ENCODE measurements around the gene STEAP2. TPM values are rescaled to one million over a fixed set of nuclear protein-coding genes. Genes with fewer than 3 reads are reported as not detected.

Gene STEAP2
- not detected in 2 replicates for total RNA-seq

DNA sequence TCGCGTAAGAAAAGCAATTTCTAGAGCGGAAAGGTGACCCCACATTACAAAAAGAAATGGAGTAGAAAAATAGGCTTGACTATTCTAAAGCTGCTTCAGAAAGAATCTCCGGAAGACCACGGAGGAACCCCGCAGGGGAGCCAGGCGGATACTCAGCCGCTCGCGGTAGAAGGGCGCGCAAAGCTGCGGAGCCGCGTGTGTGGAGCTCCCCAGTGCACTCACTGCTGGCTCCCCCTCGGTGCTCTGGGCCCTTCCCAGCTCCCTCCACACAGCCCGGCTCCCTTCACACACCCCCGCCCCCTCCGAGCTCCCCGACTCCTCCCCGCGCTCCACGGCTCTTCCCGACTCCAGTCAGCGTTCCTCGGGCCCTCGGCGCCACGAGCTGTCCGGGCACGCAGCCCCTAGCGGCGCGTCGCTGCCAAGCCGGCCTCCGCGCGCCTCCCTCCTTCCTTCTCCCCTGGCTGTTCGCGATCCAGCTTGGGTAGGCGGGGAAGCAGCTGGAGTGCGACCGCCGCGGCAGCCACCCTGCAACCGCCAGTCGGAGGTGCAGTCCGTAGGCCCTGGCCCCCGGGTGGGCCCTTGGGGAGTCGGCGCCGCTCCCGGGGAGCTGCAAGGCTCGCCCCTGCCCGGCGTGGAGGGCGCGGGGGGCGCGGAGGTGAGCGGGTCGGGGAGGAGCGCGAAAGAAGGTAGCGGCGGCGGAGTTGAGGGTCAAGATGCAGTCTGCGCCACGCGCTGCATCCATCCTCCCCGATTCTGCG lies at the start of gene STEAP2:
Gene STEAP2, plus strand, starts transcription at position 350 of the 758 bp plus-strand sequence. CDS start 13,343 bp downstream, outside the sequence.
- DNase-seq (ENCODE audit: low spot score): no peak
- H3K27ac Mint-ChIP-seq: no peak within 1 kb of the TSS
- H3K36me3 Mint-ChIP-seq (ENCODE audit: low read depth): no peaks in the 10 kb centered on the region
- intact Hi-C loops (cut with micrococcal nuclease): no loop called here
- H3K4me3 Mint-ChIP-seq (ENCODE audit: low read depth): no peak within 1 kb of the TSS
- H3K9me3 Mint-ChIP-seq: no peaks in the 10 kb centered on the region
- H3K4me1 Mint-ChIP-seq (ENCODE audit: low read depth): no peaks in the 10 kb centered on the region
- H3K27me3 Mint-ChIP-seq (ENCODE audit: low read depth): peaks cover 27% of the 10 kb centered on the region

DNA sequence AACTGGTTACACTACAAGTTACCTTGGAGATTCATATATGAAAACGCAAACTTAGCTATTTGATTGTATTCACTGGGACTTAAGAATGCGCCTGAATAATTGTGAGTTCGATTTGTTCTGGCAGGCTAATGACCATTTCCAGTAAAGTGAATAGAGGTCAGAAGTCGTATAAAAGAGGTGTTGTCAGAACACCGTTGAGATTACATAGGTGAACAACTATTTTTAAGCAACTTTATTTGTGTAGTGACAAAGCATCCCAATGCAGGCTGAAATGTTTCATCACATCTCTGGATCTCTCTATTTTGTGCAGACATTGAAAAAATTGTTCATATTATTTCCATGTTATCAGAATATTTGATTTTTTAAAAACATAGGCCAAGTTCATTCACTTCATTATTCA lies 48.0 kb upstream of the STEAP2 start:
- no peaks in the 10 kb centered on the region for H3K4me1 Mint-ChIP-seq (ENCODE audit: low read depth)
- no peaks in the 10 kb centered on the region for H3K9me3 Mint-ChIP-seq
- no peak overlapping the region for H3K27ac Mint-ChIP-seq
- no peaks in the 10 kb centered on the region for H3K36me3 Mint-ChIP-seq (ENCODE audit: low read depth)
- intact Hi-C loops (cut with micrococcal nuclease): no loop called here
- H3K4me3 Mint-ChIP-seq (ENCODE audit: low read depth): no peak overlapping the region
- no peak for DNase-seq (ENCODE audit: low spot score)
- peaks cover 14% of the 10 kb centered on the region for H3K27me3 Mint-ChIP-seq (ENCODE audit: low read depth)

DNA sequence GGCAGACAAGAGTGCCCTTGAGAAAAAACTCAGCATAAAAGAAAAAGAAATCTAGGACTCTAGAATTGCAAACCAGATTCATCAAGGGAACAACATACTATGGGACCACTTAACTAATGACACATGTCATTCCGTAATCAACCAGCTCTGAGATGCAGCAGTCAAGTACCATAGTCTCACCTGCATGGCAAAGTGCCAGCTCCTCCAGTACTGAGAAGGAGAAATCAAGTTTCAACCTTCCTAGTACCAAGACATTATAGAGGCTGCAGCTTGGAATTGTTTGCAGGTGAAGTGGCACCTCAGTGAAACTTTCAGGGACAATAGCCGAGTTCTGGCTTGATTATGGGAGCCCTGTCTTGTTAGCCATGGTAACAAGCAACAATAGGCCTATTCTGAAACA lies 45.8 kb upstream of the STEAP2 start:
- H3K36me3 Mint-ChIP-seq (ENCODE audit: low read depth): no peaks in the 10 kb centered on the region
- H3K9me3 Mint-ChIP-seq: peaks cover 4% of the 10 kb centered on the region
- no peak overlapping the region for H3K27ac Mint-ChIP-seq
- intact Hi-C loops (cut with micrococcal nuclease): no loop called here
- peaks cover 14% of the 10 kb centered on the region for H3K27me3 Mint-ChIP-seq (ENCODE audit: low read depth)
- no peaks in the 10 kb centered on the region for H3K4me1 Mint-ChIP-seq (ENCODE audit: low read depth)
- no peak for DNase-seq (ENCODE audit: low spot score)
- no peak overlapping the region for H3K4me3 Mint-ChIP-seq (ENCODE audit: low read depth)

DNA sequence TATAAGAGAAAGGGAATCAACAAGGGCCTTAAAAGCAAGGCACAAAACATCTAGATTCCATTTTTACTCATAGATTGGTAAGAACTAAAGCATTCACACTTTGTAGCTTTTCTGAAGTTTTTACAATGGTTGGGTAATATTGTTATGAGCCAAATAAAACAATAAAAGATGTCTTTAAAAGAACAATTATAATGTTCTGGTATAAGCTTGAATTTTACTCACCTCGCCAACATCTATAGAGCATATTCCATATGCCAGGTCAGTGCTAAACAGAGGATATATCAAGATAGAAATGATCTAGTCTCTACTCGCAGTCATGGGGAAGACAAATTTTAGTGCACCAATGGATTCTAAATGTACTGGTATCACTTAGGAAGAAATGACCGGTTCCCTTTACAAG lies 45.4 kb upstream of the STEAP2 start:
- Mint-ChIP-seq H3K4me1 (ENCODE audit: low read depth) (no peaks in the 10 kb centered on the region), H3K9me3 (peaks cover 8% of the 10 kb centered on the region), H3K4me3 (ENCODE audit: low read depth) (no peak overlapping the region), H3K27ac (no peak overlapping the region), H3K27me3 (ENCODE audit: low read depth) (peaks cover 14% of the 10 kb centered on the region), H3K36me3 (ENCODE audit: low read depth) (no peaks in the 10 kb centered on the region)
- intact Hi-C loops (cut with micrococcal nuclease): no loop called here
- DNase-seq (ENCODE audit: low spot score): no peak

DNA sequence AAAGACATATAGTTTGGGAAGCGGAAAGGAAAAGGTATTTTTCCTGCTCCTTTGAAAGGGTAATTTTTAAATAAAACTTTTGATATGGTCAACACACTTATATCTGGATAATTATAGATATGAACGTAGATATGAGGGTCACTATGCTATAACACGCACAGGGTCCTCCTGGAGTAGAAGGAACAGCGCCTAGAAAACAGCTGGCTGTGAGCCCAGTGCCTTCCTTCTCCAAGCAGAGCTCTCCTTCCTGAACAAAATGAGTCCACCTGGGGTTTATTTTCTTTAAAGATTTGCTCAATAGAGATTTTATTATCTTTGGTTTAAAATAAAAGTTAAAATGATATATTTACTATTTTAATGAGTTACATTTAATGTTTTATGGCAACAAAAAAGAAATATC lies 44.2 kb upstream of the STEAP2 start:
- Mint-ChIP-seq H3K27me3 (ENCODE audit: low read depth) (peaks cover 17% of the 10 kb centered on the region), H3K4me1 (ENCODE audit: low read depth) (no peaks in the 10 kb centered on the region), H3K9me3 (peaks cover 18% of the 10 kb centered on the region), H3K4me3 (ENCODE audit: low read depth) (no peak overlapping the region), H3K27ac (no peak overlapping the region), H3K36me3 (ENCODE audit: low read depth) (no peaks in the 10 kb centered on the region)
- intact Hi-C loops (cut with micrococcal nuclease): no loop called here
- DNase-seq (ENCODE audit: low spot score): no peak

DNA sequence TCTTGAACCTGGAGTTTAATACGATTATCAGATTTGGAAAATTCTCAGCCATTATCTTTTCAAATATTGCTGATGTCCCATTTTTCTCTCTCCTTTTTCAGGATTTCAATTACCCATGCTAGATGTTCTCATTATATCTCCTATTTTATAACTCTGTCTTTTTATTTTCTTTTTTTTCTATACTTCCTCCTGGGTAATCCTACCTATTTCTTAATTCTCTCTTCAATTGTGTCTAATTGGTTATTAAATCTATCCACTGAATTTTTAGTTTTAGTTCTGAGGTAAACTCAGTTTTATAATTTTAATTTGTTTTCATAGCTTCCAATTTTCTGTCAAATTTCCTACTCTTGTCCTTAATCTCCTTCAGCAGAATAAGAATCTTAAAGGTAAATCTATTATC lies 41.6 kb upstream of the STEAP2 start:
- Mint-ChIP-seq H3K36me3 (ENCODE audit: low read depth) (no peaks in the 10 kb centered on the region), H3K4me1 (ENCODE audit: low read depth) (peaks cover 7% of the 10 kb centered on the region), H3K4me3 (ENCODE audit: low read depth) (no peak overlapping the region), H3K27ac (no peak overlapping the region), H3K9me3 (peaks cover 18% of the 10 kb centered on the region), H3K27me3 (ENCODE audit: low read depth) (peaks cover 11% of the 10 kb centered on the region)
- DNase-seq (ENCODE audit: low spot score): no peak
- intact Hi-C loops (cut with micrococcal nuclease): no loop called here

DNA sequence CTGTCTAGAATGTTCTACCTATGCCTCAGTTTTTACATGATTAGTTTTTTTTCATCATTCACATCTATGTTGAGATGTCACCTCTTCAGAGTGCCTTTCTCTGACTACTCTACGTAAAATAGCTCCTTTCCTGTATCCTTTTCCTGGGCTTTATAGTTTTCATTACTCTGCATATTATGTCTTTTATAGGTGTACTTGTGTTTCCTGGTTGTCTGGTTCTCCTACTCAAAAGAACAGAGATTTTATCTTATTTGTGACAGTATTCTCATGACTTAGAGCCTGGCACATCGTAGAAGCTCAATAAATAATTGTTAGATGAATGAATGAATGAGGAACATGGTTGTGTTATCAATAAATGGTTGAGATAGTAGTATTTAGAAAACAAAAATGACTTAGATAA lies 39.4 kb upstream of the STEAP2 start:
- intact Hi-C loops (cut with micrococcal nuclease): no loop called here
- no peak overlapping the region for H3K27ac Mint-ChIP-seq

DNA sequence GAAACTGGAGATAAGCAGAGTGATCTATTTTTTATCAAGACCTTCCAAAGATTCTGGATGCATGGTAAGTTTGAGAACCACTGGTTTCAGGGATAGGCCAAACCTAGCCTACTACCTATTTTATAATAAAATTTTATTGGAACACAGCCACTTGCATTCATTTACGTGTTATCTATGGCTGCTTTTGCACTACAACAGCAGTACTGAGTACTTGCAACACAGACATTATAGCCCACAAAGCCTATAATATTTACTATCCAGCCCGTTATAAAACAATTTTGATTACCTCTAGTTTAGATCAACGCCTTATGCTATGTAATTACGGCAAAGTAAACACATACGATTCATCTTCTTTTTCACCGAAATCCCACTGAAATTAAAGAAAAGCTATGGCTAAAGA lies 38.9 kb upstream of the STEAP2 start:
- no peak overlapping the region for H3K27ac Mint-ChIP-seq
- H3K4me3 Mint-ChIP-seq (ENCODE audit: low read depth): no peak overlapping the region
- peaks cover 4% of the 10 kb centered on the region for H3K27me3 Mint-ChIP-seq (ENCODE audit: low read depth)
- intact Hi-C loops (cut with micrococcal nuclease): no loop called here
- no peak for DNase-seq (ENCODE audit: low spot score)
- no peaks in the 10 kb centered on the region for H3K36me3 Mint-ChIP-seq (ENCODE audit: low read depth)
- peaks cover 23% of the 10 kb centered on the region for H3K9me3 Mint-ChIP-seq
- peaks cover 7% of the 10 kb centered on the region for H3K4me1 Mint-ChIP-seq (ENCODE audit: low read depth)

More for the DNA sequence above, 39.4 kb upstream of the STEAP2 start:
- DNase-seq (ENCODE audit: low spot score): no peak
- no peak overlapping the region for H3K4me3 Mint-ChIP-seq (ENCODE audit: low read depth)
- peaks cover 4% of the 10 kb centered on the region for H3K27me3 Mint-ChIP-seq (ENCODE audit: low read depth)
- peaks cover 20% of the 10 kb centered on the region for H3K9me3 Mint-ChIP-seq
- no peaks in the 10 kb centered on the region for H3K36me3 Mint-ChIP-seq (ENCODE audit: low read depth)
- peaks cover 7% of the 10 kb centered on the region for H3K4me1 Mint-ChIP-seq (ENCODE audit: low read depth)

DNA sequence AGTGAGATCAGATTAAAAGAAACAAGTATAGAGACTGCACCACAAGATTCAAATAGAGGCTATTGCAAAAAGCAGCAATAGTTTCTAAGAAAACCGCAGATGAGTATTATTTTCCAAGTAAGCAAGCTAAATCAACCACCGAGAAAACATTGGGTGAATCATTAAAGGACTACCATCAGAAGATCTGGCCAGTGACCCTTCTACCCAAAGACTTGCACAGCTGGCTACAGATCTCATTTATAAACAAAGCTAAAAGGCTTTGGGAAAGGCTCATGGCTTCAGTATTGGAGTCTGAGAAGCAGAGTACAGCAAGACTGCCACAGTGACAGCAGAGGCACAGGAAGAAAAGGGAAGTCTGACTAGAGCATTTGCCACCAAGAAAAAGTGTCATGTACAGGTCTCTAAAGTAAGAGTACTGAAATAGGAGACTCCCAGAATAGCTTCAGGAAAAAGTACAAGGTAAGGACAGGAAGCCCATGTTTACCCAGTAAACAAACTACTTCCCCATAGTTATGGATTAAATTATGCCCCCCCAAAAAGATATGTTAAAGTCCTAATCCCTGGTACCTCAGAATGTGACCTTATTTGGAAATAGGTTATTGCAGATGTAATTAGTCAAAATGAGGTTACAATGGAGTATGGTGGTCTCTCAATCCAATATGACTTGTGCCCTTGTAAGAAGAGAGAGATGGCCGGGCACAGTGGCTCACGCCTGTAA lies 38.3 kb upstream of the STEAP2 start:
- Mint-ChIP-seq H3K27me3 (ENCODE audit: low read depth) (peaks cover 4% of the 10 kb centered on the region), H3K4me1 (ENCODE audit: low read depth) (peaks cover 7% of the 10 kb centered on the region), H3K9me3 (peaks cover 23% of the 10 kb centered on the region), H3K36me3 (ENCODE audit: low read depth) (no peaks in the 10 kb centered on the region), H3K4me3 (ENCODE audit: low read depth) (no peak overlapping the region), H3K27ac (no peak overlapping the region)
- no peak for DNase-seq (ENCODE audit: low spot score)
- intact Hi-C loops (cut with micrococcal nuclease): no loop called here

DNA sequence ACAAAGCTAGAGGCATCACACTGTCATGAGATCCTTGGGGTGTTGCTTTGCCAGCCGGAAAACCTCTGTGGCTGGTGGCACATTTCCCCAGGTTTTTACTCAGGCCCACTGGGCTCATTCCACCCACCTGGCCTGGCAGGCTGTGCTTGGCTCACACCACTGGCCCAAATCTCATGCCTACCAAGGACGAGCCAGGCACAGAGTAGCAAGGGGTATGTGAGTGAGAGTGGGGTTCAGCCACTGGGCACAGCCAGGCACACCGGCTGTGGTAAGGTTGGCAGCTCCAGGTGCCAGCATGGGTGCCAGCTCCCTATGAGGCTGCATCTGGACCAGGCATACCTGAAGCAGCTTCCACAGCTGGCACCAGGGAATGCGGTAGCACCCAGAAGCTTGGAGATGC lies 35.9 kb upstream of the STEAP2 start:
- Mint-ChIP-seq H3K27ac (no peak overlapping the region), H3K27me3 (ENCODE audit: low read depth) (peaks cover 3% of the 10 kb centered on the region), H3K4me3 (ENCODE audit: low read depth) (no peak overlapping the region), H3K36me3 (ENCODE audit: low read depth) (no peaks in the 10 kb centered on the region), H3K4me1 (ENCODE audit: low read depth) (peaks cover 25% of the 10 kb centered on the region), H3K9me3 (peaks cover 20% of the 10 kb centered on the region)
- no peak for DNase-seq (ENCODE audit: low spot score)
- intact Hi-C loops (cut with micrococcal nuclease): no loop called here

DNA sequence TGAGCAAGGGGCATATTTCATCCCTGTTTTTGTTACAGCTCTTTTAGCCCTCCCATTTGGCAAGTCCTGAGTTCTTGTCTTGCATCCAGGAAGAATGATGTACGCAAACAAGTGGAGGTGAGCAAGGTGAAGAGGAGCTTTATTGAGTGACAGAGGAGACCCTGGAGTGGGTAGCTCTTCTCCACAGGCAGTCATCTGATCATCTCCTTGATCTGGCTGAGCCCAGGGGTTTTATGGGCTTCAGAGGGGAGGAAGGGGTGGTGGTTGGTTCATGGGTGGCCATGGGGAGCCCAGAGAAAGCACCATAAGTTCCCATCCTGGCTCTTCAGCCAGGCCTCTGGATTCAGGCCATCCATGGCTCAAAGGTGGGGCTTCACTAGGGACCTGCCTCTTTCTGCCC lies 35.3 kb upstream of the STEAP2 start:
- Mint-ChIP-seq H3K4me3 (ENCODE audit: low read depth) (no peak overlapping the region), H3K36me3 (ENCODE audit: low read depth) (no peaks in the 10 kb centered on the region), H3K27me3 (ENCODE audit: low read depth) (peaks cover 3% of the 10 kb centered on the region), H3K9me3 (peaks cover 15% of the 10 kb centered on the region), H3K27ac (no peak overlapping the region), H3K4me1 (ENCODE audit: low read depth) (peaks cover 25% of the 10 kb centered on the region)
- DNase-seq (ENCODE audit: low spot score): no peak
- intact Hi-C loops (cut with micrococcal nuclease): no loop called here

DNA sequence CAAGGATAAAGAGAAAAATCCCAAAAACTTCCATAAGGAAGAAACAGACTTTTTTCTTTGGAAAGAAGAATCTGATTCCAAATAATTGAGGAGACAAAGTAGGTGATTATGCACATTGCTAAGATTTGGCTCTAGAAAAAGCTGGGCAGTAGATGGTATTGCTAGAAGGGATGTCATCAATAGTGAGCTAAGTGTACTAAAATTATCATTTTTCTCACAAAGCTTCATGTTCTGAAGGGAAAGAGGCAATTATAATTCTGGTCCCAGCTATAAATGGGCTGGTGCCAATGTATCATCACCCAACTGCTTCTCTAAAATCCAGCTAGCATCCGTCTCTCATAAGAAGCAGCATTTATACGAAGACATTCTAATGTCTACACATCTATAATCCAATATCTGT lies 33.4 kb upstream of the STEAP2 start:
- intact Hi-C loops (cut with micrococcal nuclease): no loop called here
- H3K4me3 Mint-ChIP-seq (ENCODE audit: low read depth): no peak overlapping the region
- DNase-seq (ENCODE audit: low spot score): no peak
- no peaks in the 10 kb centered on the region for H3K27me3 Mint-ChIP-seq (ENCODE audit: low read depth)
- no peak overlapping the region for H3K27ac Mint-ChIP-seq
- H3K9me3 Mint-ChIP-seq: peaks cover 5% of the 10 kb centered on the region
- peaks cover 21% of the 10 kb centered on the region for H3K4me1 Mint-ChIP-seq (ENCODE audit: low read depth)
- H3K36me3 Mint-ChIP-seq (ENCODE audit: low read depth): no peaks in the 10 kb centered on the region

DNA sequence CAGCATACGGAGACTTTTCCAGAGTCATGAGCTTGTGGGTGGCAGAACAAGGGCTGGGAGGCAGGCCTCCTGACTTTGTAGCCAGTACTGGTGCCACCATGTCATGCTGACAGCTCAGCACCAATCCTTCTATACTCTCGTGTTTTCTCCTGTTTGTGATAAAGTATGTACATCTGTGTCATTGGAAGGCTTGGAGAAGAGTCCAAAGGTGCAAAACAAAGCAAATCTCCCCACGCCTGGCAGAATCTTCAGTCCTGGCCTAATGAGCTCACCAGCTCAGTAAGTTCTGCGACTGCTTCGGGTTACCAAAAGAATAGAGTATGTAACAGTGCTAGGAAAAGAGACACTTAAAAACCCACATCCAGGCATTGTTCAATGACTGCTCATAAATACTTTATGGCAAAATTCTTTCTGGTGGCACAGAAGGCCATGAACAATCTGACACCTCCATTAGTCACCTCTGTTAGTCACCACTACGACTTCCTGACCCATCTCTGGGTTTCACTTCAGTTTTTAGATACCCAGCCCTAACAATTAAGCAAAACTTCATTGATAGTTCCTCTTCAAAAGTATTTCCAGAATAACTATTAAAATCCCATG lies 32.8 kb upstream of the STEAP2 start:
- Mint-ChIP-seq H3K27ac (peak overlapping the region; percentile 77), H3K27me3 (ENCODE audit: low read depth) (no peaks in the 10 kb centered on the region), H3K4me3 (ENCODE audit: low read depth) (no peak overlapping the region), H3K4me1 (ENCODE audit: low read depth) (peaks cover 18% of the 10 kb centered on the region), H3K36me3 (ENCODE audit: low read depth) (no peaks in the 10 kb centered on the region), H3K9me3 (peaks cover 5% of the 10 kb centered on the region)
- no peak for DNase-seq (ENCODE audit: low spot score)
- intact Hi-C loops (cut with micrococcal nuclease): no loop called here
